IMR-90 (cell line): ENCODE data around the gene PCNX2. TPM values are rescaled to one million over a fixed set of nuclear protein-coding genes. Genes with fewer than 3 reads are reported as not detected.

Experiments used
- ATAC-seq: fragments of 200-7000 bp; cut with Tn5 transposase; 2 replicates; pipeline ENCODE4 v1.9.1; 2020; ENCODE audit warnings: low read depth, mild to moderate bottlenecking, moderate library complexity
- BruUV-seq: library from RNA; stranded (reverse); fragments of 400-500 nt; replicated peaks from 2 replicates; lab custom pipeline; 2021; lab: Mats Ljungman, UMichigan
- CTCF ChIA-PET: fragments of 300-600 bp; formaldehyde crosslinking; extraction: SDS; loops from one replicate; lab custom pipeline; 2021; ENCODE audit warnings: antibody characterized with exemption; lab: Yijun Ruan, JAX
- POLR2A ChIA-PET: fragments of 300-600 bp; sonication (Branson Sonifier 250); formaldehyde crosslinking; loops from one replicate; lab custom pipeline; 2022; ENCODE audit warnings: antibody characterized with exemption; ENCODE audit not compliant: unreplicated experiment; lab: Charles Lee
- DNase-seq: peaks from one replicate; pipeline ENCODE4 v3.0.0; 2013
- H2AFZ ChIP-seq: replicated peaks from 2 replicates; pipeline ENCODE3; 2013; ENCODE audit warnings: low read length, mild to moderate bottlenecking; ENCODE audit not compliant: poor library complexity
- H2AK5ac ChIP-seq: 2 replicates; pipeline ENCODE4 v1.6.1; 2013; ENCODE audit warnings: low read depth, low read length, inconsistent platforms
- H2AK9ac ChIP-seq: replicated peaks from 2 replicates; pipeline ENCODE3; 2013; ENCODE audit warnings: mild to moderate bottlenecking, low read depth, low read length, moderate library complexity; ENCODE audit not compliant: poor library complexity
- H2BK120ac ChIP-seq: 2 replicates; pipeline ENCODE4 v1.6.1; 2013; ENCODE audit warnings: low read depth, low read length, inconsistent platforms
- H2BK15ac ChIP-seq: 3 replicates; pipeline ENCODE4 v1.6.1; 2013; ENCODE audit warnings: low read depth, low read length, inconsistent platforms
- H2BK20ac ChIP-seq: 2 replicates; pipeline ENCODE4 v1.6.1; 2013; ENCODE audit warnings: low read depth, mild to moderate bottlenecking, inconsistent platforms, low read length, moderate library complexity
- H2BK5ac ChIP-seq: 2 replicates; pipeline ENCODE4 v1.6.1; 2013; ENCODE audit warnings: mild to moderate bottlenecking, low read depth, low read length, inconsistent platforms; ENCODE audit not compliant: poor library complexity, severe bottlenecking
- H3K14ac ChIP-seq: replicated peaks from 2 replicates; pipeline ENCODE4 v1.6.1; 2013; ENCODE audit warnings: low read depth, low read length, inconsistent platforms
- H3K18ac ChIP-seq: 2 replicates; pipeline ENCODE4 v1.6.1; 2013; ENCODE audit warnings: low read depth, low read length, control low read depth
- H3K23ac ChIP-seq: 2 replicates; pipeline ENCODE4 v1.6.1; 2013; ENCODE audit warnings: low read depth, low read length, inconsistent platforms
- H3K27ac ChIP-seq: 2 replicates; pipeline ENCODE4 v1.5.1; 2013; ENCODE audit warnings: mild to moderate bottlenecking, control low read depth, low read length; ENCODE audit not compliant: insufficient read depth
- H3K27me3 ChIP-seq: 2 replicates; pipeline ENCODE4 v1.6.1; 2013; ENCODE audit warnings: low read length; ENCODE audit not compliant: control insufficient read depth, insufficient read depth
- H3K36me3 ChIP-seq: 2 replicates; pipeline ENCODE4 v1.6.1; 2013; ENCODE audit warnings: low read length, mixed read lengths; ENCODE audit not compliant: control insufficient read depth, insufficient read depth
- H3K4ac ChIP-seq: 2 replicates; pipeline ENCODE4 v1.6.1; 2013; ENCODE audit warnings: low read depth, low read length, inconsistent platforms
- H3K4me1 ChIP-seq: 2 replicates; pipeline ENCODE4 v1.6.1; 2013; ENCODE audit warnings: low read length, mixed read lengths; ENCODE audit not compliant: control insufficient read depth, insufficient read depth
- H3K4me2 ChIP-seq: 2 replicates; pipeline ENCODE4 v1.6.1; 2013; ENCODE audit warnings: low read depth, mild to moderate bottlenecking, control low read depth, low read length, moderate library complexity
- H3K4me3 ChIP-seq: 2 replicates; pipeline ENCODE4 v1.5.1; 2013; ENCODE audit warnings: low read depth, mild to moderate bottlenecking, control low read depth, low read length, moderate library complexity; ENCODE audit not compliant: insufficient read depth
- H3K56ac ChIP-seq: 2 replicates; pipeline ENCODE4 v1.6.1; 2013; ENCODE audit warnings: low read length, inconsistent platforms; ENCODE audit not compliant: insufficient read depth; ENCODE audit errors: extremely low read depth
- H3K79me1 ChIP-seq, 2 experiments: 2 replicates each; pipeline ENCODE4 v1.6.1; 2013; ENCODE audit warnings: low read length in 2 of 2, inconsistent platforms in 1 of 2, low read depth in 1 of 2
- H3K9ac ChIP-seq: 2 replicates; pipeline ENCODE4 v1.6.1; 2013; ENCODE audit warnings: low read depth, low read length, control low read depth
- H3K9me1 ChIP-seq: 2 replicates; pipeline ENCODE4 v1.6.1; 2013; ENCODE audit warnings: low read length, inconsistent platforms; ENCODE audit not compliant: insufficient read depth
- H3K9me3 ChIP-seq: 2 replicates; pipeline ENCODE4 v1.6.1; 2013; ENCODE audit warnings: low read length; ENCODE audit not compliant: control insufficient read depth, insufficient read depth
- H4K20me1 ChIP-seq: 2 replicates; pipeline ENCODE4 v1.6.1; 2013; ENCODE audit warnings: low read length, inconsistent platforms; ENCODE audit not compliant: insufficient read depth
- H4K5ac ChIP-seq: 2 replicates; pipeline ENCODE4 v1.6.1; 2013; ENCODE audit warnings: mild to moderate bottlenecking, low read depth, low read length, control low read depth
- H4K8ac ChIP-seq, 2 experiments: 2 replicates each; pipeline ENCODE4 v1.6.1; 2013; ENCODE audit warnings: low read depth in 2 of 2, low read length in 2 of 2, control low read depth in 1 of 2, inconsistent platforms in 1 of 2
- H4K91ac ChIP-seq: 2 replicates; pipeline ENCODE4 v1.6.1; 2013; ENCODE audit warnings: low read depth, low read length, inconsistent platforms; ENCODE audit not compliant: insufficient read depth
- CEBPB ChIP-seq: IDR thresholded peaks from 2 replicates; pipeline ENCODE4 v1.6.1; 2012; ENCODE audit warnings: low read depth, low read length, improper control_type of control experiment
- FOS ChIP-seq: fragments of 150-350 bp; IDR thresholded peaks from 2 replicates; pipeline ENCODE4 v1.6.1; 2016; ENCODE audit warnings: low read depth, low read length
- MAFK ChIP-seq: IDR thresholded peaks from 2 replicates; pipeline ENCODE4 v1.6.1; 2012; ENCODE audit warnings: low read depth, low read length, improper control_type of control experiment
- MAZ ChIP-seq: IDR thresholded peaks from 2 replicates; pipeline ENCODE4 v1.6.1; 2012; ENCODE audit warnings: low read depth, mild to moderate bottlenecking, low read length, improper control_type of control experiment, moderate library complexity, borderline replicate concordance
- RFX5 ChIP-seq: IDR thresholded peaks from 2 replicates; pipeline ENCODE4 v1.8.0; 2012; ENCODE audit warnings: low read depth, mild to moderate bottlenecking, low read length, moderate library complexity
- USF2 ChIP-seq: fragments of 150-350 bp; IDR thresholded peaks from 2 replicates; pipeline ENCODE4 v1.6.1; 2017; ENCODE audit warnings: mild to moderate bottlenecking, antibody characterized with exemption, low read length, low read depth
- WGBS, 2 experiments: methylation state at CpG; one replicate each; pipeline versions ENCODE4 v1.1.5 to v1.1.7; 2013; ENCODE audit warnings: missing lambda C conversion rate in 2 of 2; ENCODE audit not compliant: insufficient read length in 1 of 2; ENCODE audit errors: extremely low coverage in 2 of 2; 5-methylcytosine and 5-hydroxymethylcytosine counted together
- dilution Hi-C: fragments of 300-500 bp; cut with HindIII; formaldehyde crosslinking; loops from one replicate; pipeline ENCODE4 v1.14.3; 2018; ENCODE audit warnings: low sequenced_read_pairs; ENCODE audit not compliant: unreplicated experiment
- in situ Hi-C: fragments of 300-500 bp; cut with MboI; formaldehyde crosslinking; loops from 3 replicates; pipeline ENCODE4 v1.14.3; 2019; ENCODE audit warnings: low sequenced_read_pairs, inconsistent platforms, mixed read lengths
- intact Hi-C: fragments of 100-400 bp; cut with micrococcal nuclease; formaldehyde crosslinking; loops from 2 replicates; pipeline ENCODE4 v1.10.0; 2022
- polyA plus RNA-seq, 3 experiments: library from polyadenylated mRNA; depleted of rRNA; stranded (reverse); fragments of >200 nt; gene quantifications; 2 replicates each; pipeline ENCODE4 v1.2.3, GENCODE V29; 2012; ENCODE audit warnings: low replicate concordance in 1 of 3
- total RNA-seq: library from RNA; depleted of rRNA; stranded (reverse); fragments of >200 nt; gene quantifications from 2 replicates; pipeline ENCODE4 v1.2.3, GENCODE V29; 2012
- TF ChIP-seq, protein P1 (sequence below): fragments of 150-350 bp; IDR thresholded peaks from 2 replicates; pipeline ENCODE4 v1.6.1; 2016; ENCODE audit warnings: low read depth, mild to moderate bottlenecking, low read length, moderate library complexity, borderline replicate concordance

Gene PCNX2
- total and polyA plus RNA-seq, 2 of the 4 experiments (the other 2 are of a cell fraction): 15.9 to 22.6 TPM

- H2AK9ac ChIP-seq: no peak overlapping the region
- H4K20me1 ChIP-seq: peaks cover 4% of the 10 kb centered on the region; the same call in 1 of the 2 replicates
- ATAC-seq: no peak
- ChIA-PET POLR2A (interaction anchor here (0.7 kb wide), 1 partner anchor 20 kb away, joined by 3 read pairs; no protein-coding TSS in a partner anchor), CTCF (interaction anchor here (0.6 kb wide), 1 partner anchor 49 kb away, joined by 3 read pairs; no protein-coding TSS in a partner anchor)
- H3K27ac ChIP-seq: peak overlapping the region; percentile 72; the same call in 1 of the 2 replicates
- H3K14ac ChIP-seq: peak overlapping the region; percentile 41
- peak overlapping the region; percentile 79; the same call in 2 of the 3 replicates for H2BK15ac ChIP-seq
- 0 out of 2 replicates have a peak, but pooled peaks cover 2% of the 10 kb centered on the region for H3K36me3 ChIP-seq
- BruUV-seq: no TSS peak
- H3K4me1 ChIP-seq: peaks cover 16% of the 10 kb centered on the region
- no peaks in the 10 kb centered on the region for H3K9me3 ChIP-seq
- no peak for DNase-seq
- H3K4ac ChIP-seq: peak overlapping the region; percentile 90
- H3K56ac ChIP-seq: no peak overlapping the region
- H3K18ac ChIP-seq: peak overlapping the region; percentile 58
- H3K79me1 ChIP-seq: peaks cover 0 to 3% of the 10 kb centered on the region in 2 experiments; a peak in 1 of 4 replicates
- H2BK5ac ChIP-seq: no peak overlapping the region
- no peak overlapping the region for H3K23ac ChIP-seq
- H2AK5ac ChIP-seq: peak overlapping the region; percentile 83
- in situ Hi-C loops (no loop called here), intact Hi-C loops (loop anchor here (5.0 kb wide), 5 partner anchors 98 to 478 kb away; no protein-coding TSS in a partner anchor), dilution Hi-C loops (no loop called here)
- H2AFZ ChIP-seq: no peak overlapping the region
- H3K4me3 ChIP-seq: no peak overlapping the region
- peaks cover 7% of the 10 kb centered on the region for H3K9me1 ChIP-seq
- no peaks in the 10 kb centered on the region for H3K27me3 ChIP-seq
- peak overlapping the region; percentile 66; the same call in 1 of the 2 replicates for H2BK20ac ChIP-seq
- peak overlapping the region; percentile 13 to 73; a peak in 3 of 4 replicates for H4K8ac ChIP-seq
- peak overlapping the region; percentile 55 for H4K5ac ChIP-seq
- H3K9ac ChIP-seq: no peak overlapping the region
- peak overlapping the region; percentile 87 for H2BK120ac ChIP-seq
- WGBS, 2 experiments: no CpG with 5 or more reads among the region's 5 CpGs
- TF ChIP-seq USF2 (no peak), MAFK (no peak), FOS (no peak), CEBPB (no peak), MAZ (no peak), RFX5 (no peak)
- TF ChIP-seq, protein P1, sequence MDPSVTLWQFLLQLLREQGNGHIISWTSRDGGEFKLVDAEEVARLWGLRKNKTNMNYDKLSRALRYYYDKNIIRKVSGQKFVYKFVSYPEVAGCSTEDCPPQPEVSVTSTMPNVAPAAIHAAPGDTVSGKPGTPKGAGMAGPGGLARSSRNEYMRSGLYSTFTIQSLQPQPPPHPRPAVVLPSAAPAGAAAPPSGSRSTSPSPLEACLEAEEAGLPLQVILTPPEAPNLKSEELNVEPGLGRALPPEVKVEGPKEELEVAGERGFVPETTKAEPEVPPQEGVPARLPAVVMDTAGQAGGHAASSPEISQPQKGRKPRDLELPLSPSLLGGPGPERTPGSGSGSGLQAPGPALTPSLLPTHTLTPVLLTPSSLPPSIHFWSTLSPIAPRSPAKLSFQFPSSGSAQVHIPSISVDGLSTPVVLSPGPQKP: no peak
- no peak overlapping the region for H3K4me2 ChIP-seq
- peak overlapping the region; percentile 64 for H4K91ac ChIP-seq
Observed at GRCh38 chr1:233114860-233115259, 180.7 kb downstream of the PCNX2 start.
